Stimulated activated CD8-positive, alpha-beta memory T cell treated with anti-CD3 and anti-CD28 coated beads, Interleukin-4, amount 100 ng/mL, for 4 hours (primary cell): ENCODE results near the gene SEC11A.
"Not testable (repeated sequence)": the region's sequence is repeated elsewhere in the genome, so short reads cannot be mapped to it uniquely, and the experiment has no call there.

Source experiments
- DNase-seq, 2 donors: peaks; one replicate each; pipeline ENCODE4 v3.0.0-alpha.2; 2020; ENCODE audit warnings: low read depth in 2 of 2, low spot score in 1 of 2

SEC11A gene

GRCh38 chr15:84716036-84716732 is at the start of gene SEC11A:
Gene SEC11A, minus strand, starts transcription at chr15:84716139. Its CDS starts 64 bp downstream, at chr15:84716075.
- peak; percentile 73 to 77 for DNase-seq

GRCh38 chr15:84765675-84766074 is 49.7 kb upstream of the SEC11A start:
- DNase-seq: no peak

GRCh38 chr15:84764989-84765388 is 49.0 kb upstream of the SEC11A start:
- no peak for DNase-seq

- no peak for DNase-seq
These were observed 48.6 kb upstream of the SEC11A start for GRCh38 chr15:84764585-84764984.

- DNase-seq: no peak
These were observed 47.1 kb upstream of the SEC11A start for GRCh38 chr15:84762840-84763572.

GRCh38 chr15:84761607-84762131 is 45.7 kb upstream of the SEC11A start:
- DNase-seq: no peak

GRCh38 chr15:84760219-84760618 is 44.3 kb upstream of the SEC11A start:
- no peak for DNase-seq

GRCh38 chr15:84759018-84759417 is 43.1 kb upstream of the SEC11A start:
- DNase-seq: no peak

GRCh38 chr15:84755736-84756527 is 40.0 kb upstream of the SEC11A start:
- no peak for DNase-seq

GRCh38 chr15:84754889-84755288 is 39.0 kb upstream of the SEC11A start:
- DNase-seq: not testable (repeated sequence)

GRCh38 chr15:84752700-84753099 is 36.8 kb upstream of the SEC11A start:
- DNase-seq: no peak

GRCh38 chr15:84752195-84752594 is 36.3 kb upstream of the SEC11A start:
- no peak for DNase-seq

GRCh38 chr15:84751721-84752120 is 35.8 kb upstream of the SEC11A start:
- not testable (repeated sequence) for DNase-seq

- no peak for DNase-seq
These were observed 34.7 kb upstream of the SEC11A start for GRCh38 chr15:84750583-84751092.

- DNase-seq: no peak
These were observed 33.4 kb upstream of the SEC11A start for GRCh38 chr15:84749111-84749991.

- DNase-seq: peak in 1 of 2 donors; percentile 65
These were observed 32.6 kb upstream of the SEC11A start, which contains the start of gene ZNF592 for GRCh38 chr15:84748274-84749110. Gene ZNF592, plus strand, starts transcription at chr15:84748592. Its CDS starts 34,084 bp downstream, at chr15:84782676.

GRCh38 chr15:84747416-84748273 is 31.7 kb upstream of the SEC11A start:
- peak; percentile 35 to 37 for DNase-seq

- no peak for DNase-seq
These were observed 25.2 kb upstream of the SEC11A start for GRCh38 chr15:84741121-84741520.
